ENCODE measurements around the gene AJM1.

GRCh38 chr9:136826703-136827582 is 15.3 kb upstream of the AJM1 start:
- no peak for TF ChIP-seq EGR1 (IDR thresholded peaks at IDR 0.05)
- no peak for TF ChIP-seq YY1 (IDR thresholded peaks at IDR 0.05; ENCODE audit: low read depth)
- no peak for TF ChIP-seq TCF12 (IDR thresholded peaks at IDR 0.05; ENCODE audit: low read depth)
- no peak for TF ChIP-seq MAX (IDR thresholded peaks at IDR 0.05)
- TF ChIP-seq REST (IDR thresholded peaks at IDR 0.05; ENCODE audit: low read depth), result no peak
- no peak for TF ChIP-seq TAF1 (IDR thresholded peaks at IDR 0.05; ENCODE audit: low read depth)
- TF ChIP-seq RAD21 (IDR thresholded peaks at IDR 0.05; ENCODE audit: low read depth), result no peak
- TF ChIP-seq EP300 (IDR thresholded peaks at IDR 0.05; ENCODE audit: borderline replicate concordance), result no peak
- no peak for TF ChIP-seq TEAD4 (IDR thresholded peaks at IDR 0.05)
